Measurements from ENCODE around the gene MAP2K5. TPM values are rescaled to one million over a fixed set of nuclear protein-coding genes. Genes with fewer than 3 reads are reported as not detected.
A peak's percentile ranks its signal among the peaks of the same experiment; 100 is the strongest.

Gene MAP2K5
- polyA plus RNA-seq, 2 of the 4 experiments (the other 2 are of a cell fraction), result 7.8 to 11.0 TPM

DNA sequence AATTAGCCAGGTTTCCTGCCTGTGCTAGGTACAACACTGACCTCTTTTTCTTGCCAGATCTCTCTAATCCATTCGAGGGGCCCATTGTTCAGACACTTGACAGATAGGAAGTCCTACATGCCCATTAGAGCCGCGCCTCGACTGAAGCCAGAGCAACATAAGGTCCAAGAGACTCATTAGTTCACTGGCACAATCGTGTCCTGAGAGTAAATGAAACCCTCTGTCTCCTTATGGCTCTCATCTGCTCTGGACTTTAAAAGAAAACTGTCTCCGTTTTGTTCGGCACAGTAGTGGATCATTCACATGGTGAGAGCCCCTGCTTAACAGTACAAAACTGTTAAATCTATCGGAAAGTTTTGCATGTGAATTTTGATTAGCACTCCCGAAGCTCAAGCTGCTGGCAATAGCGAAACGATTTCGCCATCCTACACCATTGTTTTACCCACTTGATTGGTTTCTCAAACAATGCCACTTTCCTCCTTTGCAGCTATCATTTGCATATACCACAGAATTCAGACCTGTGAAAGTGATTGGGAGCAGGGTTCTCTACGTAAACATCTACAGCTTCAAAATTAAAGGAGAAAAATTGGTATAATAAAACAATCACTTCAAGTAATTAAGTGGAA is 40.6 kb upstream of the MAP2K5 start:
- Histone ChIP-seq H3K27ac (no peak overlapping the region), H3K4me1 (no peaks in the 10 kb centered on the region), H3K9me3 (no peaks in the 10 kb centered on the region), H3K4me3 (no peak overlapping the region), H3K4me2 (no peak overlapping the region)
- FAIRE-seq (no peak), ATAC-seq (no peak), DNase-seq (ENCODE audit: low read depth in 1 of 2, low spot score in 1 of 2) (no peak)
- TF ChIP-seq KDM1A (IDR thresholded peaks at IDR 0.05; ENCODE audit: low read depth) (no peak), TFCP2L1 (CRISPR knock-in tag; IDR thresholded peaks at IDR 0.05) (no peak)
- CTCF ChIA-PET, result interaction anchor here (0.6 to 4.9 kb wide), 13 partner anchors 10 to 599 kb away, joined by 3 to 30 read pairs (median 3); no protein-coding TSS in a partner anchor
- POLR2A ChIA-PET, result no interaction called here
- WGBS (ENCODE audit: missing lambda C conversion rate), result 76% methylated on average over 13 of the region's 13 CpGs

DNA sequence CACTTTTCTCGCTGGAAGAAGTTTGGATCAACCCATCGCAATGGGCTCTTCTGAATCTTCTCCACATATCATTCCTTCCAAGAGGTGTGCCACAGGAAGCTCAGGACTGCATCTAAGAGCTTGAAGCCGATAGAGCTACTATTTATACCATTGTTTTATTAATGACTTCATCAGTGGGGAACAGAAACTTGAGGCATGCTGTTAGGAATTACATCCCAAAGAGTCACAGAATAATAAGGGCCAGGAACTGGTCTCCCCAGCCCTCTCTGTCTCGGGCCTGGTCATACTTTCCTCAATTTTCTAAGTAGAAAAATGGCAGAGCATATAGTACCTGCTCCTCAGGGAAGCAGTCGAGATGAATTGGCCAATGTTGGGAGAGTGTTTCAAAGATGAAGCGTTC is 38.4 kb upstream of the MAP2K5 start:
- H3K9me3 ChIP-seq, result no peaks in the 10 kb centered on the region
- DNase-seq (ENCODE audit: low read depth in 1 of 2, low spot score in 1 of 2) (no peak), FAIRE-seq (no peak), ATAC-seq (no peak)
- TF ChIP-seq HOXA7 (CRISPR knock-in tag; IDR thresholded peaks at IDR 0.05) (no peak), SMC3 (IDR thresholded peaks at IDR 0.05) (no peak), TP53 (CRISPR knock-in tag; IDR thresholded peaks at IDR 0.05) (no peak), MAZ (IDR thresholded peaks at IDR 0.05; ENCODE audit: borderline replicate concordance, low read depth, low read length) (no peak), KDM5A (IDR thresholded peaks at IDR 0.05) (no peak), FOSL2 (IDR thresholded peaks at IDR 0.05) (no peak), FOSL2 (CRISPR knock-in tag; IDR thresholded peaks at IDR 0.05) (no peak), FOXS1 (CRISPR knock-in tag; IDR thresholded peaks at IDR 0.05) (no peak), NPAS2 (CRISPR knock-in tag; IDR thresholded peaks at IDR 0.05; ENCODE audit: borderline replicate concordance) (no peak), ESRRA (IDR thresholded peaks at IDR 0.05; ENCODE audit: borderline replicate concordance, low read length) (no peak), EHF (CRISPR knock-in tag; IDR thresholded peaks at IDR 0.05) (no peak)
- TF ChIP-seq, protein P1, sequence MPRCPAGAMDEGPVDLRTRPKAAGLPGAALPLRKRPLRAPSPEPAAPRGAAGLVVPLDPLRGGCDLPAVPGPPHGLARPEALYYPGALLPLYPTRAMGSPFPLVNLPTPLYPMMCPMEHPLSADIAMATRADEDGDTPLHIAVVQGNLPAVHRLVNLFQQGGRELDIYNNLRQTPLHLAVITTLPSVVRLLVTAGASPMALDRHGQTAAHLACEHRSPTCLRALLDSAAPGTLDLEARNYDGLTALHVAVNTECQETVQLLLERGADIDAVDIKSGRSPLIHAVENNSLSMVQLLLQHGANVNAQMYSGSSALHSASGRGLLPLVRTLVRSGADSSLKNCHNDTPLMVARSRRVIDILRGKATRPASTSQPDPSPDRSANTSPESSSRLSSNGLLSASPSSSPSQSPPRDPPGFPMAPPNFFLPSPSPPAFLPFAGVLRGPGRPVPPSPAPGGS (IDR thresholded peaks at IDR 0.05), result no peak
- H3K4me1 ChIP-seq, result no peaks in the 10 kb centered on the region
- ChIA-PET CTCF (interaction anchor here (0.8 to 4.9 kb wide), 4 partner anchors 13 to 333 kb away, joined by 3 to 30 read pairs (median 10); no protein-coding TSS in a partner anchor), POLR2A (no interaction called here)
- H3K4me2 ChIP-seq, result no peak overlapping the region
- no peak overlapping the region for H3K4me3 ChIP-seq
- H3K27ac ChIP-seq, result no peak overlapping the region
- 86% methylated on average over 6 of the region's 6 CpGs for WGBS (ENCODE audit: missing lambda C conversion rate)

DNA sequence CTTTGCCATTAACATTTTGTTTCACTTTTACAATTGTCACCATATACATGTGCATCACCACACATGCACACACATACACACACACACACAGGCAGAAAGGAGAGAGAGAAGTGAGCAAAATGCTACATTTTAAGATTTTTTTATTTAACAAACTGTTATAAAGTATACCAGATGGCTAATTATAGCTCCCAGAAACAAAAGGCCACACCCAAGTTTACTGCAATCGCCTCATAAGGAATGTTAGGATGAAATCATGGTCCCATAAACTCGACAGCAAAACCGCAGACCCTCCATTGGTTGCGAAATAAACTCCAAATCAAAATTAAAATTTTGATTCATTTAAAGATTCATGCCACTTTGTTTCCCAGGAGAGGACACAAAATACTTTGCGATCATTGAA is 37.7 kb upstream of the MAP2K5 start:
- WGBS (ENCODE audit: missing lambda C conversion rate), result 90% methylated on average over 5 of the region's 5 CpGs
- TF ChIP-seq EP300 (IDR thresholded peaks at IDR 0.05), result no peak
- TF ChIP-seq, protein P1 (IDR thresholded peaks at IDR 0.05), result no peak
- TF ChIP-seq FOSB (CRISPR knock-in tag; IDR thresholded peaks at IDR 0.05), result no peak
- TF ChIP-seq CEBPB (IDR thresholded peaks at IDR 0.05), result peak; percentile 6 to 18; a peak in 1 of 4 replicates
- TF ChIP-seq FOSL2 (IDR thresholded peaks at IDR 0.05), result no peak
- no peak for TF ChIP-seq FOSL2 (CRISPR knock-in tag; IDR thresholded peaks at IDR 0.05)
- H3K4me2 ChIP-seq, result no peak overlapping the region
- CTCF ChIA-PET, result interaction anchor here (1.0 to 4.9 kb wide), 2 partner anchors 10 to 332 kb away, joined by 3 to 30 read pairs; no protein-coding TSS in a partner anchor
- no peaks in the 10 kb centered on the region for H3K9me3 ChIP-seq
- H3K27ac ChIP-seq, result no peak overlapping the region
- DNase-seq (ENCODE audit: low read depth in 1 of 2, low spot score in 1 of 2) (no peak), ATAC-seq (no peak), FAIRE-seq (no peak)
- POLR2A ChIA-PET, result no interaction called here
- no peak overlapping the region for H3K4me3 ChIP-seq
- no peaks in the 10 kb centered on the region for H3K4me1 ChIP-seq
